DMS114 treated with DMSO at 0.1 percent for 48 hours (cell line): ENCODE results near the gene TTYH2.

ENCODE experiments used
- DNase-seq: peaks from one replicate; lab custom pipeline; 2025; ENCODE audit not compliant: unreplicated experiment; lab: John Stamatoyannopoulos, UW

TTYH2 gene

GRCh38 chr17:74194682-74195081 lies 18.7 kb upstream of the TTYH2 start:
- DNase-seq = no peak

- DNase-seq = no peak
These were observed 16.6 kb upstream of the TTYH2 start for GRCh38 chr17:74196541-74197317.

GRCh38 chr17:74197801-74198200 lies 15.6 kb upstream of the TTYH2 start:
- DNase-seq = no peak

GRCh38 chr17:74198694-74199093 lies 14.7 kb upstream of the TTYH2 start:
- no peak for DNase-seq

GRCh38 chr17:74199306-74200092 lies 13.9 kb upstream of the TTYH2 start:
- DNase-seq = no peak

GRCh38 chr17:74200112-74200511 lies 13.3 kb upstream of the TTYH2 start:
- DNase-seq = no peak

- DNase-seq = no peak
These were observed 12.1 kb upstream of the TTYH2 start for GRCh38 chr17:74201250-74201649.

GRCh38 chr17:74201948-74202347 lies 11.4 kb upstream of the TTYH2 start:
- DNase-seq = no peak

GRCh38 chr17:74202938-74203337 lies 10.4 kb upstream of the TTYH2 start:
- no peak for DNase-seq

- DNase-seq = peak; percentile 92
These were observed 9.7 kb upstream of the TTYH2 start, which contains the start of gene RPL38 for GRCh38 chr17:74203439-74204240. TSS of gene RPL38 (plus strand) at chr17:74203678. CDS start at chr17:74203956, 278 bp downstream.

- DNase-seq = no peak
These were observed 8.9 kb upstream of the TTYH2 start for GRCh38 chr17:74204474-74204873.

- DNase-seq = no peak
These were observed 8.1 kb upstream of the TTYH2 start for GRCh38 chr17:74205274-74205673.

GRCh38 chr17:74206332-74206818 lies 7.0 kb upstream of the TTYH2 start:
- DNase-seq = no peak

GRCh38 chr17:74210191-74211140 lies 2.9 kb upstream of the TTYH2 start:
- peak; percentile 61 for DNase-seq

- no peak for DNase-seq
These were observed 2.0 kb upstream of the TTYH2 start for GRCh38 chr17:74211141-74211911.

- no peak for DNase-seq
These were observed 1.5 kb upstream of the TTYH2 start for GRCh38 chr17:74211912-74212208.

- no peak for DNase-seq
These were observed 1.0 kb upstream of the TTYH2 start for GRCh38 chr17:74212209-74212912.

GRCh38 chr17:74213861-74214391 lies 555 bp downstream of the TTYH2 start:
- no peak for DNase-seq
